Activated naive CD4-positive, alpha-beta T cell treated with anti-CD3 and anti-CD28 coated beads for 36 hours (primary cell): ENCODE results near the gene ATXN7L1. TPM values are rescaled to one million over a fixed set of nuclear protein-coding genes. Genes with fewer than 3 reads are reported as not detected.
A peak's percentile ranks its signal among the peaks of the same experiment; 100 is the strongest.
"Not testable (repeated sequence)": the region's sequence is repeated elsewhere in the genome, so short reads cannot be mapped to it uniquely, and the experiment has no call there.

Source experiments
- CTCF ChIA-PET: fragments of 350-600 bp; sonication (Branson Sonifier 250); formaldehyde crosslinking; loops from one replicate; lab custom pipeline; 2021; ENCODE audit warnings: antibody characterized with exemption; lab: Charles Lee
- DNase-seq: peaks from one replicate; pipeline ENCODE4 v3.0.0-alpha.2; 2020
- H3K27ac Mint-ChIP-seq: one replicate; pipeline ENCODE4 v1.8.0; 2021; ENCODE audit warnings: mild to moderate bottlenecking, mixed read lengths
- H3K27me3 Mint-ChIP-seq: one replicate; pipeline ENCODE4 v1.8.0; 2021; ENCODE audit warnings: low read depth, mixed read lengths
- H3K36me3 Mint-ChIP-seq: one replicate; pipeline ENCODE4 v1.8.0; 2021; ENCODE audit warnings: low read depth, mixed read lengths
- H3K4me1 Mint-ChIP-seq: one replicate; pipeline ENCODE4 v1.8.0; 2021; ENCODE audit warnings: low read depth, mixed read lengths
- H3K4me3 Mint-ChIP-seq: one replicate; pipeline ENCODE4 v1.8.0; 2021; ENCODE audit warnings: mild to moderate bottlenecking, moderate library complexity, mixed read lengths
- H3K9me3 Mint-ChIP-seq: one replicate; pipeline ENCODE4 v1.8.0; 2021; ENCODE audit warnings: mixed read lengths
- intact Hi-C: fragments of 100-400 bp; cut with micrococcal nuclease; formaldehyde crosslinking; loops from one replicate; pipeline ENCODE4 v1.15.1; 2023
- total RNA-seq, 2 experiments: library from RNA; stranded (reverse); gene quantifications; one replicate each; pipeline ENCODE4 v1.2.3, GENCODE V29; 2021

ATXN7L1 gene
- total RNA-seq, 2 experiments from 2014 or later, result 8.8 to 9.2 TPM

DNA sequence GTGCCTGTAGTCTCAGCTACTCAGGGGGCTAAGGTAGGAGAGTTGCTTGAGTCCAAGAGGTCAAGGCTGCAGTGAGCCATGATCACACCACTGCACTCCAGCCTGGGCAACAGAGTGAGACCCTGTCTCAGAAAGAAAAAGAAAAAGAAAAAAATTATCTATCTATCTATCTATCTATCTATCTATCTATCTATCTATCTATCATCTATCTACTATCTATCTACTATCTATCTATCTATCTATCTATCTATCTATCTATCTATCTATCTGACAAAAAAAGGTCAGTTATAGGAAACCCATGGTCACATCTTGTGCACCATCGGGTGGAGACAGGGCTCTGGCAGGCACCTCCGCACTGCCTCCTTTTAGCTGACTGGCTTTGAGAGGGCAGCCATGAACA lies 85.9 kb downstream of the ATXN7L1 start:
- DNase-seq, intact Hi-C loops, H3K27ac Mint-ChIP-seq, H3K27me3 Mint-ChIP-seq, CTCF ChIA-PET, H3K9me3 Mint-ChIP-seq, H3K4me1 Mint-ChIP-seq, H3K36me3 Mint-ChIP-seq, H3K4me3 Mint-ChIP-seq: not testable (repeated sequence)

DNA sequence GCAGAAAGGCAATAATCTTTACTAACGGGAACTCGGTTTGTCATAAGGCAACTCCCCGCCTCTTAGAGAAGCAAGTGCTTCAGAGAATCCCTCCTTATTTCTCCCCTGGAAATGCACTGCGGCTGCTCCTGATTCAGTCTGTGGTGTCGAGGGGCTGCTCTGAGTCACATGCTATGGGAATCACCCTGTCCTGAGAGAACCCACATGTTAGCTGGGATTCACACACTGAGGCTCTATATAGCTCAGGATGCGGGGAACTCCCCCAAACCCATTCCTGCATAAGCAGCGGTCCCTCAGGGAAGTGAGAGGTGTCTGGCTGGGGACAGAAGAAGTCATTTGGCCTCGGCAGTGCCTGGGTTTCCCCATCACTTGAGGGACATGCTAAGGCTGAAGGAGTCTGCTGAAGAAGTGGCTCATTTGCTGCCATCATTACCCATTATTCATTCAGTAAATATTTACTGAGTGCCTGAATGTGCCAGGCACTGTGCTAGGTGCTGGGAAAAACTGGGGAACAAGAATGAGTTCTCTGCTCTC lies 87.5 kb downstream of the ATXN7L1 start:
- Mint-ChIP-seq H3K27ac (no peak overlapping the region), H3K36me3 (peaks cover 5% of the 10 kb centered on the region), H3K27me3 (peaks cover 2% of the 10 kb centered on the region), H3K9me3 (no peaks in the 10 kb centered on the region), H3K4me1 (peaks cover 6% of the 10 kb centered on the region), H3K4me3 (no peak overlapping the region)
- CTCF ChIA-PET, result no interaction called here
- DNase-seq, result no peak
- intact Hi-C loops, result no loop called here

DNA sequence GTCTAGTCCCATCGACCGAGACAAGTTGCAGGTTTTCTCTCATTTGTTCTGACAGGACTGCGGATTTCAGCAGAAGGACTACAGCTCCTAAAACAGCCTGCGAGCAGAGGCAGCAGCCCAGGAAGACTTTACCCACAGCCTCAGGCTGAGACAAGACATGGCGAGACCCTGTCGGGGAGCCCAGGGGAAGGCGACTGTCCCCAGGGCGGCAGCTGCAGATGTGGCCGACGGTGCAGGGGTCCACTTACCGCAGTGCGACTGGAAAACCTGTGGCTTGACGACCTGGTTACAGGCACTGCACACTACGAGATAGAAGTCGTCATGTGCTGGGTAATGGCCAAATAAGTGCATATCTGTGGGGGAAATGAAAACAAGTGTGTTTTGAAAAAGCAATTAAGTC lies 88.0 kb downstream of the ATXN7L1 start:
- H3K27me3 Mint-ChIP-seq, result peaks cover 2% of the 10 kb centered on the region
- CTCF ChIA-PET, result no interaction called here
- H3K9me3 Mint-ChIP-seq, result no peaks in the 10 kb centered on the region
- intact Hi-C loops, result no loop called here
- no peak for DNase-seq
- peaks cover 5% of the 10 kb centered on the region for H3K36me3 Mint-ChIP-seq
- H3K27ac Mint-ChIP-seq, result no peak overlapping the region
- peaks cover 6% of the 10 kb centered on the region for H3K4me1 Mint-ChIP-seq
- H3K4me3 Mint-ChIP-seq, result no peak overlapping the region

DNA sequence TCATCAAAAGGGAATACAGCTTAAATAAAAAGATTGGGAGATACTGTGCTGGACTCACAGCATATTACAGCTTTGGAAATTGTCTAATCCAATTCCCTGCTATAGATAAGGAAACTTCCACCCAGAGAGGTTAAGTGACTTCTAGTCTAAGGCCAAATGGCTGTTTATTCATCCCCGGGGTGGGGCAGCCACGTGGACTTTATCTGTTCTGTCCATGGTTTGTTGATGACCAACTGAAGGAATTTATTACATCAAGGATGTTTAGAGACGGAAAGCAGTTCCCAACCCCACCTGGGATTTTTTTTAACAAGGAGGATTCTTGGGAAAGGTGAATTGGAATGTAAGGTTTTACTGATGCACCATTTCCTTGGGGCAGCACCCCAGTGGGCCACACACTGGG lies 88.6 kb downstream of the ATXN7L1 start:
- H3K9me3 Mint-ChIP-seq, result no peaks in the 10 kb centered on the region
- intact Hi-C loops, result no loop called here
- H3K27ac Mint-ChIP-seq, result no peak overlapping the region
- peaks cover 12% of the 10 kb centered on the region for H3K4me1 Mint-ChIP-seq
- DNase-seq, result no peak
- no peak overlapping the region for H3K4me3 Mint-ChIP-seq
- peaks cover 5% of the 10 kb centered on the region for H3K36me3 Mint-ChIP-seq
- H3K27me3 Mint-ChIP-seq, result peaks cover 2% of the 10 kb centered on the region
- CTCF ChIA-PET, result no interaction called here

DNA sequence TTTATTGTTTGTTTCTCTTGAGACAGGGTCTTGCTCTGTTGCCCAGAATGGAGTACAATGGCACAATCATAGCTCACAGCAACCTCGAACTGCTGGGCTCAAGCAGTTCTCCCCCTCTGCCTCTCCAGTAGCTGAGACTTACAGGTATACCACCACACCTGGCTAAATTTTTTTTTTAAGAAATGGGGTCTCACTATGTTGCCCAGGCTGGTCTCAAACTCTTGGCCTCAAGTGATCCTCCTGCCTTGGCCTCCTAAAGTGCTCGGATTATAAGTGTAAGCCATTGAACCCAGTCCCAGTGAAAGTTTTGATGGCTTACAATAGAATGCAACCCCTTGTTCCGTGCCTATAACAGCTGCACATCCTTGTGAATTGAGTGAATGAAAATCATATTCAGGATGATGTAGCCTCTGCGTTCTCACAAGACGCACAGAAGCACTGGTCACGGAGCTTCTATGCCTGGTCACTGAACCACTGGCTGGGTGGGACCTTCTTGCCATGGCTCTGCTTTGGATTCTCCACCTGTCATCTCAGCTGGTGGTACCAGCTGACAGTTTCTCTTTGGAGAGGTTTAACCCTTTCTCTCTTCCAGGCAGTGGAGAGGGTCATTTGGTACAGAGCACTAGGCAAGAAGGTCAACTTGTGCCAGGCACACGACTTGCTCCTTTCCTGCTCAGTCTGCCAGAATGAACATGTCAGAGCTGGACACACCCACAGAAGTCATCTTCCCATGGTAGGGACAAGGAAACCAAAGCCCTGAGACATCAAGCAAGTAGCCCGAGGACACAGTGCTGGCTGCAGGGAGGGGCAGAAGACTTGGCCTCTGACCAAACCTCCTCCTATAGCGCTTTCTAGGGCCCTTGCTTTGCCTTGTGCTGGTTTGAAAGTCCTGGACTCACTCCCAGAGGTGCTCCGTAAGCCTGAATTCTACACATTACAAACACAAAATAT lies 89.6 kb downstream of the ATXN7L1 start:
- no peak for DNase-seq
- intact Hi-C loops, result no loop called here
- Mint-ChIP-seq H3K4me3 (no peak overlapping the region), H3K27ac (no peak overlapping the region), H3K4me1 (peaks cover 20% of the 10 kb centered on the region), H3K36me3 (peaks cover 5% of the 10 kb centered on the region), H3K9me3 (no peaks in the 10 kb centered on the region), H3K27me3 (peaks cover 2% of the 10 kb centered on the region)
- CTCF ChIA-PET, result interaction anchor here (0.6 to 1.9 kb wide), 3 partner anchors 18 to 132 kb away, joined by 3 to 4 read pairs (median 4); no protein-coding TSS in a partner anchor

DNA sequence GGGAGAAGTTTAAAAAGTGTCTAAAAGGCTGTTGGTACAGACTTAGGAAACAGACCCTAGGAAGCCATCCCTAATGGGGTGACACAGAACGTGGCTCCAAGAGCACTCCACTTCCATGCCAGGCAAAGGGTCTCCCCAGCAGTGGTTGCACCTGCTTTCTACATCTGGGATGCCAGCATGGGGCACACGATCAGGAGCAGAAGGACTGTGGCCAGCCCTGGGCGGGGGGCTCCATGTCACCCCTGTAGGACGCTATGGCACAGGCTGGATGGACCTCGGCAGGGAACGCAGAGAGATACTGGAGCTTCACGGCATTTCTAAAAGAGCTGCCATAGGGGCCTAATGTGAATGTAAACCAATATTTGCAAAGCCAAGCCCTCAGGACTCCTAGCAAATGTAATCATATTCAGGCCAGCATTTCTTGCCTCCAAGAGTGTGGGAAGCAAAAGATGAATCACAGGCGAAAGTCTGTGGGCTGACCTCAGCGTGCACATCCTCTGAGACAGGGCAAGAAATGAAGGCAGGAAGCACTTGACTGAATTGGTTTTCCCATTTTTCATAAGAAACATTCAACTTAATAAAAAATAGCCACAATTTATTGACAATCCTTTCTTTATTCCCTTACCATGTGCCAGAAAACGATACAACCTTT lies 93.9 kb downstream of the ATXN7L1 start:
- CTCF ChIA-PET, result interaction anchor here (0.7 to 1.0 kb wide), 2 partner anchors 22 to 35 kb away, joined by 3 read pairs; no protein-coding TSS in a partner anchor
- Mint-ChIP-seq H3K4me3 (no peak overlapping the region), H3K36me3 (peaks cover 3% of the 10 kb centered on the region), H3K27me3 (peaks cover 2% of the 10 kb centered on the region), H3K4me1 (peaks cover 20% of the 10 kb centered on the region), H3K27ac (no peak overlapping the region), H3K9me3 (no peaks in the 10 kb centered on the region)
- peak; percentile 57 for DNase-seq
- intact Hi-C loops, result no loop called here

DNA sequence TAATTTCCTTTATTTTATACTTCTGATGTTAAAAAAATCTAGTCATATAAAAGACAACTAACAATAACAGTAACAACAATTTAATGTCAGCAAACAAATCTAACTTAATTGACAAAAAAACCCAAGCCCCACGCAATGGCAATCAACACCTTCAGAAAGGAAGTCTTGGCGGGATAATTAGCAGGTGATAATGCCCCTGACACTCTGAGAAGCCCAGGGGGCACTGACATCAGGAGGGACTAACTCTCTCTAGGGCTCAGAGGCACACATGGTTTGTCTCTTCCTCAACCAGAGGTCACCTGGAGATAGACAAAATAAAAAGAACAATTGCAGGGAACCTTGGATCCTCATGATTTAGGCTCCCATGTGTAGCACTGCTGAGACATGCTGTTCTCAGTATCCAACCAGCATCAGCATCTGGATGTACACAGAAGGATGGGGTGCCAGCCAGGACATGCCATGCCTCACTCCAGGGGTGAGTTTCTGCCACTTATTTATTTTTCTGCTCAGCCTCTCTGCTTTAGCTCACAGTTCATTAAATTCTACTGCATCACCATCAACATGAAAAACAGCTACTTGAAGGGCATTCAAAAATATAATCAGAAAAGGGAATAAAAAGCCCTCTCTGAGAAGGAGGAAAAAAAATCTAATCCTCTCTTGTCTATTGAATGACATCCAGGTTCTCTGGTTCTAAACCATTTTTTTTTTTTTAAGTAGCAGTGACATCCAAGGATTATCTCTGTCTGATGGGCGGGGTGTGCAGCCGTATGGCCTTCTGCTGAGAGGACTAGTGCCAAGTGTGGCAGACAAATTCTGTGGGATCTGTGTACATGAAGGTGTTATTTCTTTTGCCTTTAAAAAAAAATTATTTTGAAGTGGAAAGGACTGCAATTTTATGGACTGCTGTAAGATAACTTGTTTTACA lies 96.3 kb downstream of the ATXN7L1 start:
- intact Hi-C loops, result no loop called here
- Mint-ChIP-seq H3K27ac (no peak overlapping the region), H3K4me3 (no peak overlapping the region), H3K27me3 (peaks cover 2% of the 10 kb centered on the region), H3K4me1 (peaks cover 20% of the 10 kb centered on the region), H3K9me3 (no peaks in the 10 kb centered on the region), H3K36me3 (peaks cover 7% of the 10 kb centered on the region)
- no peak for DNase-seq
- CTCF ChIA-PET, result interaction anchor here (0.6 kb wide), 1 partner anchor 941 kb away, joined by 3 read pairs; no protein-coding TSS in a partner anchor

DNA sequence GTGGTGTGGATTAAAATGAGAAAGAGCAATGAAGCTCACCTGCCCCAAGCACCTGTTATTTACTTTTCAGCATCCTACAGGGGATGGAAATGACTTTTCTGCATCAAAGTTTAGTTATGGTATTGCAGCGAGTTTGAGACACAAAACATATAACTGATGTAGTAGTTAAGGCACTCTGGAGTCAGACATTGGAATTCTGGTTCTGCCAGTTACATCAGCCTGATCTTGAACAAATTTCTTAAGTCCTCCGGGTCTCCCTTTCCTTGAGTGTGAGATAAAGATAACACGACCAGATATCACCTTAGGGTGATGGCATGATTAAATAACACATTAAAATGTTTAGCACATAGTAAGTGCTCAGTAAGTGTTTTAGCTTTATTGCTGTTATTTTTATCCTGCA lies 97.4 kb downstream of the ATXN7L1 start:
- CTCF ChIA-PET, result interaction anchor here (1.2 to 1.6 kb wide), 2 partner anchors 18 to 127 kb away, joined by 3 to 8 read pairs; no protein-coding TSS in a partner anchor
- intact Hi-C loops, result no loop called here
- Mint-ChIP-seq H3K4me3 (no peak overlapping the region), H3K36me3 (peaks cover 4% of the 10 kb centered on the region), H3K27me3 (no peaks in the 10 kb centered on the region), H3K9me3 (no peaks in the 10 kb centered on the region), H3K4me1 (peaks cover 14% of the 10 kb centered on the region), H3K27ac (no peak overlapping the region)
- no peak for DNase-seq

DNA sequence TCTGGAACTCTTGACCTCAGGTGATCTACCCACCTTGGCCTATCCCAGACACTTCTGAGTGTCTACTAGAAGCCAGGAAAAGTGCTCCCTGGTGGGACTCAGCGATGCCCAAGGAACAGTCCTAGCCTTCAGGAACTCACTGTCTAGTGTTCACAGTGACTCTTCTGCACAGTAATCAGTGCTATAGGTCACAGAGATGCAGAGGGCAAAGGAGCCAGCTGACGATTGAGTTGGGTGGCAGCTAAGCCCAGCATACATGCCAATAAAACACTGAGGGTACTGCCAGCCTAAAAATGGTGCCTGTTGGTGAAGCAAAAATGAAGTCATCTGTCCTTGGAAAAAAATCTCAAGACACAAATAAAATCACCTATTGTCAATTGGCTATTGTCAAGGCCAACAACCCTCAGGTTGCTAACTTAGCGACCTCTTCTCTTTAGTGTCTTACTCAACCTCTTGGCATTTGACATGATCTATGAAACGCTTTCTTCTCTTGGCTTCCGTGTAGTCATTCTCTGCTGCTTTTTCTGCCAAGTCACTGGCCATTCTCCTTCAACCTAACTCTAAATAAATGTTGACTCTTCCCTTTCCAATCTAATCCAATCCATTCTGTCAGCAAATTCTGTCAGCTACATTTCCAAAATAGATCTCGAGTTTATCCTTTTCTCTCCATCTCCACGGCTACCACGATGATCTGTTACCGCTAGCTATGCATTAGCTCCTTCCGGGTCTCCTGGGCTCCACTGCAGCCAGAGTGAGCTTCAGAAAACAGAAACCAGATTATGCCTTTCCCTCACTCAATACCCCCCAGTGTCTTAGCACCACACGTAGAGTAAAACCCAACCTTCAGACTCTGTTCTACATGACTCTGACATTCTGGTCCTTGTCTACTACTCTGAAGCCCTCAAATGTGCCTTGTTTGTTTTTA lies 99.2 kb downstream of the ATXN7L1 start:
- Mint-ChIP-seq H3K36me3 (peaks cover 4% of the 10 kb centered on the region), H3K9me3 (no peaks in the 10 kb centered on the region), H3K27me3 (no peaks in the 10 kb centered on the region), H3K27ac (no peak overlapping the region), H3K4me3 (no peak overlapping the region), H3K4me1 (peaks cover 2% of the 10 kb centered on the region)
- intact Hi-C loops, result no loop called here
- DNase-seq, result no peak
- CTCF ChIA-PET, result interaction anchor here (1.6 kb wide), 1 partner anchor 17 kb away, joined by 8 read pairs; no protein-coding TSS in a partner anchor

DNA sequence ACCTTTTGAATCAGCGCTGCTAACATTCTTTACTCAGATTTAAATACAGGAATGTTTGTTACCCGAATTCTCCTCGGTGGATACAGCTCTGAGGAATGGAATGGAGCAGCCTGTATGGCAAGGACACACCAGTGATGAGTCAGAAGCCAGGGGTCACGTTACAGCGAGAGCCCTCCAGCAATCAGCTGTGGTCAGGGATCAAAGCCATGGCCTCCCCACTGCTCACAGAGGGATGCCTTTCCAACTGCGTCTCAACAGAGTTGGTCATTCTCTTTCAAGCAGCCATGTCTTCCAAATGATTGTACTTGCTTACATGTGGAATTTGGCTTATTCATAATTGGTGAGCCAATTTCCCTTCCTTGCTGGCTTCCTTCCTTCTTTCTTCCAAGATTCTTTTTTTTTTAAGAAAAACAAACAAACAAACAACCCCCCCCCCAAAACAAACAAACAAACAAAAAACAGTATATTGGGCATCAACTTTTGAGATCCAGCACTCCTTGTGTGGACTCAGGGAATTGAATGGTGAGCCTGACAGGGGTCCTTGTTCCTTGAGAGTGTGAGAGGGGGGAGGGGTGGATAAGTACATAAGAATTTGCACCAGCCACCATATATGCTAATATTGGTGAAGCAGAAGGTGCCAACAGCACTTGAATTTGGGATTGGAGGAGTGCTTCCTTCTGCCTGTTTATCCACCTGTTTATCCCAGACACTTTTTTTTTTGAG lies 100.2 kb downstream of the ATXN7L1 start:
- Mint-ChIP-seq H3K4me1 (no peaks in the 10 kb centered on the region), H3K9me3 (peaks cover 1% of the 10 kb centered on the region), H3K36me3 (peaks cover 6% of the 10 kb centered on the region), H3K27me3 (no peaks in the 10 kb centered on the region), H3K27ac (no peak overlapping the region), H3K4me3 (no peak overlapping the region)
- CTCF ChIA-PET, result no interaction called here
- intact Hi-C loops, result no loop called here
- DNase-seq, result no peak
